GM19239 (cell line): Measurements from ENCODE around the gene DCTN1.

ENCODE experiments used
- DNase-seq: peaks from one replicate; pipeline ENCODE4 v3.0.0; 2011; ENCODE audit warnings: low spot score; ENCODE audit not compliant: insufficient read length
- FAIRE-seq: peaks from 2 replicates; lab custom pipeline; 2011; peaks lifted over from hg19 to GRCh38; lab: Jason Lieb, UNC

The DCTN1 gene

DNA sequence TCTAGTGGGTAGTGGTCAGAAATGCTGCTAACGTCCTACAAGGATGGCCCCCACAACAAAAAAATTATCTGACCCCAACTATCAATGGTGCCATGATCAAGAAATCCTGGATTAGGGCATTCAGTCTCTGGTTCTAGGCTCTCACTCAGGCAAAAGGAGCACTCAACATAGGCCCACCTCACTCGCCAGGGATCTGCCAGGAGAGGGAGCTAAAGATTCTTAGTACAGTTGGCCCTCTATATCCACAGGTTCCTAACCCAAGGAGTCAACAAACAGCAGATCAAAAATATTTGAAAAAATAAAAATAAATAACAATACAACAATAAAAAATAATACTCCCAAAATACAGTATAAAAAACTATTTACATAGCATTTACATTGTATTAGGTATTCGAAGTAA is 46.9 kb downstream of the DCTN1 start:
- no peak for FAIRE-seq
- no peak for DNase-seq

DNA sequence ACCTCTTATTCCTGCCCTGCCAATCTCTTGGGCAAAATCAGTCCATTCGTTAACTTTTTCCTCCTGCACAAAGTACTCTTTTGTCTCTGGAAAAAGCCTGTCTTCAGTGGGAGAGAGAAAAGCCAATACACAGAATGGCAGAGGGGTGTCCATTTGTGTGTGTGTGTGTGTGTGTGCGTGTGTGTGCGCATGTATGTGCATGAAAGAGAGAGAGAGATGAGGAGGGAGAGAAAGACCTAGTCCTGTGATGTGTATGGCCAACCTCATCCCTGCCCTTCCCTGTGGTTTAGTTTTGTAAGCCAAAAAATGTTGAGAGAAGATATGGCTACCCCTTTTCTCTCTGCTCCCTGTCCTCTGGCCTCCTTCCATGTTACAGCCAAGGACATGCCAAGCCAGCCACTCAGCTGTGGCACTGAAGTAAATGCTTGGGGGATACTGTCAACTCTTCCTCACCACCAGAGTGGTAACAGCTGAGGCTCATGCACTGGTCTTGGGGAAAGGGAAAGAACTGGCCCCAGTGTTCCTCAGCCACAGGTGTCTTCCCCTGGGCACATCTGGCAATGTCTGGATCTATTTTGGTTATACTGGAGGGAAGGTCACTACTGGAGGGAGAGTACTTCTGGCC is 47.4 kb downstream of the DCTN1 start:
- DNase-seq: no peak

GRCh38 chr2:74328573-74328972 is 51.5 kb downstream of the DCTN1 start:
- no peak for DNase-seq
- no peak for FAIRE-seq

More for the DNA sequence above, 47.4 kb downstream of the DCTN1 start:
- no peak for FAIRE-seq

GRCh38 chr2:74328074-74328473 is 52.0 kb downstream of the DCTN1 start:
- no peak for DNase-seq
- FAIRE-seq: no peak

- FAIRE-seq: no peak
- no peak for DNase-seq
Measured at GRCh38 chr2:74327627-74328026, 52.5 kb downstream of the DCTN1 start.

DNA sequence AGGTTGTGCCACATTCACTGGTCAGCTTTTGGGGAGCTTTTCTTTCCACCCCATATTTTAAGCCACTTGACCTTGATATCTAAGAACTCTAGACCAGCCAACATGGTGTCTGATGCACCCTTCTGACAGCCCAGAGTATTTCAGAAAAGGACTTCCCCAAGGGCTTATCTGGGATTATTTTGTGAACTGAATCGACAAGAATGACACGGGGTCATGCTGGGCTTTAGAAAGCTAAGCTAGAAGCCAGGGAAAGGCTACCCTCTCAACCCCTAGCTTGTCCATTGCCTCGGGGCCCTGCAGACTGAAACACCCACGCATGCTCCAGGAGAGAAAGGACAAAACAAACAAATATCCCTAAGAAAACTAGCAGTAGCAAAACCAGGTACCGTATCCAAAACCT is 52.9 kb downstream of the DCTN1 start:
- FAIRE-seq (no peak), DNase-seq (no peak)

GRCh38 chr2:74325815-74326214 is 54.3 kb downstream of the DCTN1 start:
- no peak for FAIRE-seq
- no peak for DNase-seq

GRCh38 chr2:74321737-74322136 is 58.4 kb downstream of the DCTN1 start:
- no peak for DNase-seq
- FAIRE-seq: no peak

- FAIRE-seq (no peak), DNase-seq (no peak)
Measured at GRCh38 chr2:74317701-74318100, 62.4 kb downstream of the DCTN1 start.

DNA sequence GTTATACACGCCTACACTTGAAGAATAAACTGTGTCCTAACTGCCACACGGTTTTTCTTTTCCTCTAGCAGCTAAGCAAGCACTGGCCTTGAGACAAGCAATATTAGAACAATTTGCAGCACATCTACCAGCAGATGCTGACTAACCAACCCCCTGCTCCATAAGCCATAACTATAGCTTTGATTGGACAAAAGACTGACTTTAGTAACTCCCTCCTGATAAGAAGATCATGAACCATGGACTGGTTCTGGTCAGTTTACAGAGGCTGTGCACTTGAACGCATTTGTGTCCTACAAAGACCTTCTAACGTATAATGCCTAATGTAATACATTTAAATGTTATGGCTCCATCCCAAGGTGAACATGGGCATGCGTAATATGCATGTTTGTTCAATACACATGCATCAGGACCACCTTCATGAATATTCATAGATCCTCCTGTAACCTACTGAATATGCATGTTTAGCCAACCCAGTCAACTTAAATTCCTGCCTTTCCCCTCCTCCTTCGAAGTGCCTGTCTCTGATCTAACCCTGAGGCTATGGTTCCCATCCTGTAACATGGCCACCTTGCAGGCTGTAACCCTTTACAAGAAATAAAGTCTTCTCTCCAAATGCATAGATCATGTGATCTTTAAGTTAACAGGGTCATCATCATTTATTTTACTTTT is 63.4 kb downstream of the DCTN1 start:
- DNase-seq: no peak
- peak; percentile 31 for FAIRE-seq

DNA sequence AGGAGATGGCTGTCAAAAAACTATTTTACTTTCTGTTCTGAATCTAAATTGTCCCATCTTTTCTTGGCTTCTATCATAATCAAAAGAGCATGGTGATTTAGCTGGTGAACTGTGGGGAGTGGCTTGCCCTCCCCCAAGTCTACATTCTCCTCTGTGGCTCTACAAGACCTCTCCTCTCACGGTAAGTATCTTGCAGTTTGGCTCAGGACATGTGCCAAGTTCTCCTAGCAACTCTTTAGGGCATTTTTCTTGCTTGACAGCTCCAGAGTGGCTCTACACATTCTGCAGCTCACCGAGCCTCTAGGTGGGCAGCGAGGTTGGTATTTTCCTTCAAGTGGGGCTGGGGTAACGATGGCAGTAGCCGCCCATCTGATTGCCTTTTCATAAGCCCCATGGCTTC is 66.0 kb downstream of the DCTN1 start:
- FAIRE-seq (no peak), DNase-seq (no peak)

DNA sequence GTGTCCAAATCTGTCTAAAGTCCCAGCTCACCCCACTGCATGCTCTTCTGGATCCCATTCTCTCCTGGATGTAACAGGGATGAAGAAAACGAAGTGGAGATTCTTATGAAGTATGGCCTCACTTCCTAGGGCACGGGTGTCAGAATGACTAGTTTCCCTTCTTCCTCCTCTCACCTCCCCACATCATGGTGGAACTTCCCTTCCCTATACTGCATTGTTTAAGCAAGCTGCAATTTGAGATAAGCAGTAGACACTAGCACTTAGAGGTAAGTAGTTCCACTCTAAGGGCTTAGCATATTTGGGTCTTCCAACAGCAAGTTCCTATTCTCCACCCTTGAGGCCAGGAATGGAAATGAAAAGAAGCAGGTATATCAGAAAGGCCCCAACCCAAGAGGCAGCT is 66.6 kb downstream of the DCTN1 start:
- no peak for DNase-seq
- FAIRE-seq: no peak

GRCh38 chr2:74312913-74313312 is 67.2 kb downstream of the DCTN1 start:
- no peak for FAIRE-seq

More at GRCh38 chr2:74312913-74313312, 67.2 kb downstream of the DCTN1 start:
- no peak for DNase-seq
